IPS-20b (cell line): Measurements from ENCODE around the gene CFC1B.
"Not testable (repeated sequence)": the region's sequence is repeated elsewhere in the genome, so short reads cannot be mapped to it uniquely, and the experiment has no call there.

Experiments
- H3K27ac ChIP-seq: one replicate; pipeline ENCODE4 v1.5.1; 2013; ENCODE audit warnings: low read length
- H3K27me3 ChIP-seq: 2 replicates; pipeline ENCODE4 v1.6.1; 2013; ENCODE audit warnings: mild to moderate bottlenecking, low read length, inconsistent platforms; ENCODE audit not compliant: insufficient read depth
- H3K36me3 ChIP-seq: 2 replicates; pipeline ENCODE4 v1.6.1; 2013; ENCODE audit warnings: low read depth, mild to moderate bottlenecking, inconsistent platforms, low read length, moderate library complexity; ENCODE audit not compliant: insufficient read depth
- H3K4me1 ChIP-seq: 2 replicates; pipeline ENCODE4 v1.6.1; 2013; ENCODE audit warnings: mild to moderate bottlenecking, control low read depth, inconsistent platforms, low read length, moderate library complexity; ENCODE audit not compliant: insufficient read depth
- H3K4me3 ChIP-seq: 2 replicates; pipeline ENCODE4 v1.5.1; 2013; ENCODE audit warnings: mild to moderate bottlenecking, low read length, inconsistent platforms
- H3K9ac ChIP-seq: 2 replicates; pipeline ENCODE4 v1.6.1; 2013; ENCODE audit warnings: low read depth, mild to moderate bottlenecking, inconsistent platforms, low read length, moderate library complexity
- H3K9me3 ChIP-seq: 2 replicates; pipeline ENCODE4 v1.6.1; 2013; ENCODE audit warnings: mild to moderate bottlenecking, low read depth, low read length, inconsistent platforms; ENCODE audit not compliant: insufficient read depth

CFC1B gene

DNA sequence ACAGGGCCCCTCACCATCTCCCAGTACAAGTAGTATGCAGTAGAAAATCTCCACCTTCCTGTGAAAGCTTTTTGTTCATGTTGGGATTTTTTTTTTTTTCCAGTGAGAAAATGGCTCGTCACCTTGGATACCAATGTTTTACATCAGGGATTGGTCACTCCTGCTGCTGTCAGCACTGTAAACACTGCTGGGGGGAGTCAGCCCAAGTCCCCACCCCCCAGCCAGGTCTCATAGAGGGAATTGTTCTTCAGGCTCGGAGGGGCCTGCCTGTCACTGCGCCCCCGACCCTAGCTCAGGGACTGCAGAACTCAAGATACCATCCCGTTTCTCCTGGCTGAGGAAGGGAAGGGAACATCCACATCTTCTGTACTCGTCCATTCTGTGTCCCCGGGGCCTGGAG is at the start of gene CFC1B:
TSS of gene CFC1B (plus strand) at position 231 of the 400 bp plus-strand sequence. CDS start 263 bp downstream, outside the sequence.
- H3K9ac ChIP-seq, H3K9me3 ChIP-seq, H3K27me3 ChIP-seq, H3K27ac ChIP-seq, H3K4me1 ChIP-seq, H3K36me3 ChIP-seq, H3K4me3 ChIP-seq: not testable (repeated sequence)

DNA sequence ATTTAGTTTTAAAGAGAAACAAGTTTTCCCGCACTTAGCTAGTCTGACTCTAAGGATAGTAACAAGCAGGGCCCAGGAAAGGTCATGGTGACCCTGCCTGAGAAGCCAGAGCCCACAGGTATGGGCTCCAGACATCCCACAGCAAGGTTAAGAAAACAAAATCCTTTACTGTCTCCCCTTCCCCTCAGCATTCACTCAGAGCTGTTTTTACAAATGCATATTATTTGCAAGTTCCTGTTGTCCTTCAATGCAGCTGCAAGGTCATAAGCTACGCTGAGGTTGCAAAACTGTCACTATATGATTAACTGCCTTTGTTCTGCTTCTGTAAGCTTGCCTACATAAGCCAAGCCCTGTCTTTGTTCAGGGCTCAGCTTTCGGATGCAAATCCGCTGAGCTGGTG is 29.9 kb upstream of the CFC1B start:
- H3K4me1 ChIP-seq, H3K4me3 ChIP-seq, H3K27ac ChIP-seq, H3K9ac ChIP-seq, H3K36me3 ChIP-seq, H3K27me3 ChIP-seq, H3K9me3 ChIP-seq: not testable (repeated sequence)

- not testable (repeated sequence) for H3K4me3 ChIP-seq, H3K4me1 ChIP-seq, H3K9ac ChIP-seq, H3K27ac ChIP-seq, H3K36me3 ChIP-seq, H3K27me3 ChIP-seq, H3K9me3 ChIP-seq
Measured at GRCh38 chr2:130509228-130509627, 11.8 kb upstream of the CFC1B start, which contains the start of gene POTEI. Gene POTEI (minus strand): TSS chr2:130509328. CDS start chr2:130509235, 93 bp downstream.

- H3K4me1 ChIP-seq, H3K9me3 ChIP-seq, H3K9ac ChIP-seq, H3K27me3 ChIP-seq, H3K27ac ChIP-seq, H3K36me3 ChIP-seq, H3K4me3 ChIP-seq: not testable (repeated sequence)
Measured at GRCh38 chr2:130510807-130511746, 9.9 kb upstream of the CFC1B start.

DNA sequence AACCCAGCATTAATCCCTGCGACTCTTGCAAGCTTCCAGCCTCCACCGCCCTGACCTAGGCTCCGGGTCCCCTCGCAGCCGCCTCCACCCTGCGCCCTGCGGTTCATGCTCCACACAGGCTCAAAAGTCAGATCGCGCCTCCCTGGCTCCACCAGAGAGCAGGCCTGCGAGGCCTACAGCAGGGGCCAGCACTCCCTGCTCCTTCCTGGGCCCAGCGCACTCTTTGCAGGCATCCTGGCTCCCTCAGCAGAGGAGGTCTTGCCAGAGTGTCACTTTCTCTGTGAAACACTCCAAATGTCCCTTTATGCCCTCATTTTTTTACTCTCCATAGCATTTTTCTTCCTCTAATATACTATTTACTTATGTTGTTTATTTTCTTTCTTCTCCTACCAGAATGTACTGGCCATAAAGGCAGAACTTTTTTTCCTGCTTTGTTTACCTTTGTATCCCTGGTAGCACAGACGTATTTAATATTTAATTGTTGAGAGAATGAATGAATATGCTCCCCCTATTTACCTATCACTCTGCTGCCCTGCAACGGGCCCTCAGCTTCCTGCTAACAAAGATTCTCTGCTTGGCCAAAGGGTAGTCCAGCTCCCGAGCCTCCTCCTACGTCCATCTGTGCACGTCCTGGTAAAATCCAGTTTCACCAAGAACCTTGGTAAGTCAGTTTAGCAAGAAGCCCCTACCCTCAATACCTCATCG is 9.1 kb upstream of the CFC1B start:
- H3K4me3 ChIP-seq, H3K36me3 ChIP-seq, H3K27me3 ChIP-seq, H3K9me3 ChIP-seq, H3K27ac ChIP-seq, H3K9ac ChIP-seq, H3K4me1 ChIP-seq: not testable (repeated sequence)

- H3K9ac ChIP-seq, H3K27me3 ChIP-seq, H3K36me3 ChIP-seq, H3K27ac ChIP-seq, H3K4me3 ChIP-seq, H3K9me3 ChIP-seq, H3K4me1 ChIP-seq: not testable (repeated sequence)
Measured at GRCh38 chr2:130518516-130519106, 2.4 kb upstream of the CFC1B start.

GRCh38 chr2:130522390-130522789 is 1.4 kb downstream of the CFC1B start:
- H3K9ac ChIP-seq, H3K27me3 ChIP-seq, H3K9me3 ChIP-seq, H3K4me1 ChIP-seq, H3K27ac ChIP-seq, H3K4me3 ChIP-seq, H3K36me3 ChIP-seq: not testable (repeated sequence)

GRCh38 chr2:130527365-130527967 is 6.4 kb downstream of the CFC1B start:
- not testable (repeated sequence) for H3K27ac ChIP-seq, H3K4me3 ChIP-seq, H3K27me3 ChIP-seq, H3K4me1 ChIP-seq, H3K9ac ChIP-seq, H3K9me3 ChIP-seq, H3K36me3 ChIP-seq

GRCh38 chr2:130529545-130529944 is 8.5 kb downstream of the CFC1B start:
- H3K27me3 ChIP-seq, H3K4me1 ChIP-seq, H3K4me3 ChIP-seq, H3K9me3 ChIP-seq, H3K9ac ChIP-seq, H3K36me3 ChIP-seq, H3K27ac ChIP-seq: not testable (repeated sequence)

DNA sequence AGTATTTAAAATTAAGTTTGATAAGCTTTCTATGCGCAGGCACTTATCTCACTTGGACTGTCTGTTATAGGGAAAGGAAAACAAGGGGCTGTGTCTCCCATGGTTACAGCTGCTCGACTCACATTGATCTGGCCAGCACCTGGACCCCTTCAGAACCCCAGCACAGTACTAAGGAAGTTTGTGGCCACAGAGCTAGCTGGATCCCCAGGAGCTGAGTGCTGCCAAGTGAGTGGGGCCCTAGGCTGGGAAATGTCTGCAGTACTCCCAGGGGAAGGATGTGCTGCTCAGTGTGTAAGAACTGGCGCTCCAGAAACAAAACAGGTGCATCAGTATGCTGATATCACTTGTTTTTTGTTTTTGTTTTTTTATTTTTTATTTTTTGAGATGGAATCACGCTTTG is 9.2 kb downstream of the CFC1B start:
- not testable (repeated sequence) for H3K27ac ChIP-seq, H3K4me1 ChIP-seq, H3K27me3 ChIP-seq, H3K4me3 ChIP-seq, H3K36me3 ChIP-seq, H3K9me3 ChIP-seq, H3K9ac ChIP-seq

DNA sequence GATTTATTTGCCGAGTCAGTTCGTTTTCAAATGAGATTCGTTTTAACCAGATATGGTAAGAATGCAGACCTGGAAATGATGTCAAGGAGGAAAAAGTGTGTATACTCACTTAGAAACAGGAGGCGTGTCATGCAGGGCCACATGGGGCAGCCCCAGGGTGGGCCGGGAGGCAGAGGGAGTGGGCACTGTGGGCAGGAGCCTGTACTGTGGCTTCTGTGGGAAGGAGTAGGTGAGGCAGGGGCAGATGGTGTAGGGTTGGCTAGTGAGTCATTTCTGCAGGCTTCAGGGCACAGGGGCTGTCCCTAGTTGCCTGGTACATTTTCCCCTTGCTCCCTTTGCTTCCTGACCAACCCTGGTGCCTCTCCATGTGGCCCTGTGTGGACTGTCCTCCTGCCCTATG is 10.2 kb downstream of the CFC1B start:
- H3K27ac ChIP-seq, H3K27me3 ChIP-seq, H3K9me3 ChIP-seq, H3K4me1 ChIP-seq, H3K9ac ChIP-seq, H3K36me3 ChIP-seq, H3K4me3 ChIP-seq: not testable (repeated sequence)
